Peyer's patch (tissue), 4 donors: ENCODE data around the gene SIGLEC12. TPM values are rescaled to one million over a fixed set of nuclear protein-coding genes. Genes with fewer than 3 reads are reported as not detected.

Source experiments
- DNase-seq, 3 donors: peaks; one replicate each; pipeline ENCODE4 v3.0.0-alpha.2; 2017 to 2019
- H3K27ac ChIP-seq, 4 donors: fragments of 200-600 bp; sonication (generic); one replicate each; pipeline ENCODE4 v1.5.1; 2016 to 2019
- H3K27me3 ChIP-seq, 2 donors: fragments of 200-600 bp; sonication (generic); one replicate each; pipeline ENCODE4 v1.5.1; 2019
- H3K36me3 ChIP-seq, 3 donors: fragments of 200-600 bp; sonication (generic); one replicate each; pipeline ENCODE4 v1.5.1; 2016 to 2019
- H3K4me1 ChIP-seq, 4 donors: fragments of 200-600 bp; sonication (generic); one replicate each; pipeline ENCODE4 v1.5.1; 2016 to 2019
- H3K4me3 ChIP-seq, 4 donors: fragments of 200-600 bp; sonication (generic); 1 replicate in 3 of 4; 2 replicates in 1 of 4; pipeline ENCODE4 v1.5.1; 2016 to 2019; ENCODE audit warnings: mild to moderate bottlenecking in 1 of 4
- H3K9me3 ChIP-seq, 4 donors: fragments of 200-600 bp; sonication (generic); one replicate each; pipeline ENCODE4 v1.5.1; 2016 to 2019; ENCODE audit warnings: mild to moderate bottlenecking in 1 of 4
- POLR2A ChIP-seq, 2 donors: fragments of 450-650 bp; IDR thresholded peaks; one replicate each; pipeline ENCODE4 v1.5.1; 2017; ENCODE audit warnings: antibody characterized with exemption in 2 of 2, mild to moderate bottlenecking in 2 of 2, moderate library complexity in 2 of 2
- total RNA-seq, 4 donors: library from RNA; depleted of rRNA; stranded (reverse); fragments of >200 nt; gene quantifications; one replicate each; pipeline ENCODE4 v1.1.0, GENCODE V29; 2016
- TF ChIP-seq, protein P1 (sequence below), 6 experiments: fragments of 450-650 bp in 4 of 6; fragments of 200-600 bp in 2 of 6; sonication (generic) in 1 of 6; IDR thresholded peaks; one replicate each; pipeline ENCODE4 v1.5.1; 2017 to 2019; ENCODE audit warnings: antibody characterized with exemption in 6 of 6, mild to moderate bottlenecking in 3 of 6, moderate library complexity in 1 of 6

The SIGLEC12 gene
- total RNA-seq, 4 donors from 2014 or later = 2.5 to 3.3 TPM; not detected in 2

DNA sequence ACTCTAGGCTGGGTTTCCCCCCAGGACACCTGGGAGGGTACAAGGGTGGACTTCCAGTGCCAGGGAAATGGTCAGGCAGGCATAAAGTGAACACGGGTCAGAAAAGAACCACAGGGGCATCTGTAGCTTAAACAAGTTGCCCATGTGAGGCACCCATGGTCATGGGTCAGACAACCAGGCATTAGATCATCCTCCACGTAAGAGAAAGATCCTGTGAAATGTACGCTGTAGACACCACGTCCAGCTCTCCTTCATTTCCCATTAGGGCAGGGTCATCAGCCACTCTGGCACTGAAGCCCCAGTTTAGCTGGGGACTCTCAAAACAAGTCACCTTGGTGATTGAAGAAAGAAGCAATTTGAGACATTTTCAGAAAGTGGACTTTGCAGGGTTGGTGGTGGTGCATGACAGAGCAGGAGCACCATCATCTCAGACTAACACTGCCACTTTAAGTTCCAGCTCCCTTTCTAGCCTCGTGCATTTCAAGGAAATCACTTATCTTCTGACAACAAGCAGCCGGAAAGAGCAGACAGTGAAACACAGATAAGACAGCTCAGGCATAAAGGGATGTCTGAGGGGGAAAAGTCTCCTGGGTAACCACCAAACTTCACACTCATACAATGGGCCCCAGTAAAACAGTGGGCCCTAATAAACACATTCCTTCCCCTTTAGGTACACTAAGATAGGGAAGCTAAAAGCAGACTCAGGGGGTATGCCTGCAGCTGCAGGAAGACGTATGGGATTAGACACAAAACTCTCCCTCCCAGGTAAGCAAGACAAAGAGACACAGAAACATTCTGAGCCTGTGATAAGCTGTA is 46.0 kb upstream of the SIGLEC12 start:
- TF ChIP-seq POLR2A (IDR thresholded peaks at IDR 0.05) = no peak
- TF ChIP-seq, protein P1, sequence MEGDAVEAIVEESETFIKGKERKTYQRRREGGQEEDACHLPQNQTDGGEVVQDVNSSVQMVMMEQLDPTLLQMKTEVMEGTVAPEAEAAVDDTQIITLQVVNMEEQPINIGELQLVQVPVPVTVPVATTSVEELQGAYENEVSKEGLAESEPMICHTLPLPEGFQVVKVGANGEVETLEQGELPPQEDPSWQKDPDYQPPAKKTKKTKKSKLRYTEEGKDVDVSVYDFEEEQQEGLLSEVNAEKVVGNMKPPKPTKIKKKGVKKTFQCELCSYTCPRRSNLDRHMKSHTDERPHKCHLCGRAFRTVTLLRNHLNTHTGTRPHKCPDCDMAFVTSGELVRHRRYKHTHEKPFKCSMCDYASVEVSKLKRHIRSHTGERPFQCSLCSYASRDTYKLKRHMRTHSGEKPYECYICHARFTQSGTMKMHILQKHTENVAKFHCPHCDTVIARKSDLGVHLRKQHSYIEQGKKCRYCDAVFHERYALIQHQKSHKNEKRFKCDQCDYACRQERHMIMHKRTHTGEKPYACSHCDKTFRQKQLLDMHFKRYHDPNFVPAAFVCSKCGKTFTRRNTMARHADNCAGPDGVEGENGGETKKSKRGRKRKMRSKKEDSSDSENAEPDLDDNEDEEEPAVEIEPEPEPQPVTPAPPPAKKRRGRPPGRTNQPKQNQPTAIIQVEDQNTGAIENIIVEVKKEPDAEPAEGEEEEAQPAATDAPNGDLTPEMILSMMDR (IDR thresholded peaks at IDR 0.05) = no peak
- Histone ChIP-seq H3K9me3 (no peaks in the 10 kb centered on the region), H3K36me3 (no peaks in the 10 kb centered on the region), H3K27me3 (no peaks in the 10 kb centered on the region), H3K4me3 (no peak overlapping the region), H3K4me1 (peaks cover 0 to 14% (median 0%) of the 10 kb centered on the region in 4 donors), H3K27ac (peak overlapping the region in 1 of 4 donors; percentile 81)
- peak in 1 of 3 donors; percentile 7 for DNase-seq

DNA sequence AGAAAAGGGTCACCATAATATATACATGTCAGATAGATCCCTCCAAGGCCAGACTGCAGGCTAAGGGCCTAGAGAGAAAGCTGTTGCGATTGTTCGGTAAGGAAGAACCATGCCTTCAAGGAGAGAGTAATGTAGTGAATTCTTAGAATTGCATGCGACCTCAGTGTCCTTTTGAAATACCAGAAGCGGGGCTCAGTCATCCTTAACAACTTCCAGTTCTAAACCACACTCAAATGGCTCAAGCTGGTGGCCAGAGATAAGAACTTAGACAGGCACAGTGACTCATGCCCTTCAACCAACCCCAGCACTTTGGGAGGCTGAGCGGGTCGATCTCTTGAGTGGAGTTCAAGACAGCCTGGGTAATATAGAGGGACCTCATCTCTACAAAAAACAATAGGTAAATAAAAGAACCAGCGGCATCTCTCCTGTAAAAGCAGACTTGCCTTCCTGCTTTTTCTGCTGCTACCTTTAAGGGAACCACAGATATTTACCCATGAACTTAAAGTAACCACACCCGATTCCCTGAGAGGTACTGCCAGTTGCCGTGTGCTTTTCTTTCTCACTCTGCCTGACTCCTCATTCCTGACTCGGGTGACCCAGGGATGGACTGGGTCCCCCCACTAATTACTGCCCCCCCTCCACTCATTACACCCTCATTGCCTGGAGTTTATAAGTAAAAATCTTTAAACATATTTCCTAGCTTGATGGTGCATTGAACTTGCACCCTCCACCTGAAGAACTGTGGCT is 45.2 kb upstream of the SIGLEC12 start:
- peak overlapping the region in 1 of 4 donors; percentile 81 for H3K27ac ChIP-seq
- H3K4me1 ChIP-seq = peaks cover 0 to 14% (median 0%) of the 10 kb centered on the region in 4 donors
- TF ChIP-seq, protein P1 (IDR thresholded peaks at IDR 0.05) = no peak
- no peak for TF ChIP-seq POLR2A (IDR thresholded peaks at IDR 0.05)
- no peaks in the 10 kb centered on the region for H3K27me3 ChIP-seq
- H3K36me3 ChIP-seq = no peaks in the 10 kb centered on the region
- H3K4me3 ChIP-seq = no peak overlapping the region
- no peaks in the 10 kb centered on the region for H3K9me3 ChIP-seq
- no peak for DNase-seq

DNA sequence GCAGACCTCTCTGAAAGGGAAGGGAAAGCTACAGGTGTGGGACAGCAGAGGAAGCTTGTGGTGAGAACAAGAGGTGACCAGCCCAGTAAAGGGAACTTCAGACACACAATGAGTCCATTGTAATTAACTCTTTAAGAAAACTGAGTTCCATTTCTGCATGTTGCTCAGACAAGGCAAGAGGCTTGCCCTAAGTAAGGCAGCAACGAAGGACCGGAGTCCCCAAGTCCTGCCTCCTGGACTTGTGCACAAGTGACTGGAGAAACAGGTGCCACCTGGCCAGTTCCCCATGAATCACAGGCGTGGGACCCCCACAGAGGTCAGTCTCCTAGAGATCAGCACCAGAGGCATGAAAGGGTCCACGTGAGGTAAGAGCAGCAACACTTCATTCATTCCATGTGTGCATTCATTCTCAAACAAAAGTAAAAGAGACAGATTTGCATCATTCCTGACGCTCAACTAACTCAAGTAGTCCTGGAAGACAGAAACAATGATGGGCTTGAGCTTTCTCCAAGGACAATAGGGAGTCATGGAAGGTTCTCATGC is 44.6 kb upstream of the SIGLEC12 start:
- no peak overlapping the region for H3K4me3 ChIP-seq
- H3K27ac ChIP-seq = peak overlapping the region in 1 of 4 donors; percentile 46
- DNase-seq = no peak
- TF ChIP-seq, protein P1 (IDR thresholded peaks at IDR 0.05) = no peak
- no peak for TF ChIP-seq POLR2A (IDR thresholded peaks at IDR 0.05)
- no peaks in the 10 kb centered on the region for H3K36me3 ChIP-seq
- H3K9me3 ChIP-seq = no peaks in the 10 kb centered on the region
- peaks cover 0 to 14% (median 0%) of the 10 kb centered on the region in 4 donors for H3K4me1 ChIP-seq
- no peaks in the 10 kb centered on the region for H3K27me3 ChIP-seq

DNA sequence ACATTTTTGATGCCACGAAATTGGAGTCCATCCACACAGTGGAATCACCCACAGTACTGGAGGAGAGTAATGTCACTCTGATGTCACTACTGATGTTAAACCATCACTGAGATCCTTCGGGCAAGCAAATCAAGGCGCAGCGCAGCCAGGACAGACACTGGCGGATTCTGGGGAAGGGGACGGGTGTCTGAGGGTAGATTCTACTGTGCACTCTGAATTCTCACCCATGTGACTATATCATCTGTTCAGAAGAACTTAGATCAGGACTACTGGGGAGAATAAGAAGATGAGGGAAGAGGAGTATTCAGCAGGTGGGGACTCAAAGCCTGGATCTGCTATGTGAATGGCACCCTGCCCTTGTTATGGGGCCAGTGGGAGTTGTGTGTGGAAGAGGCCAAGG is 42.4 kb upstream of the SIGLEC12 start:
- Histone ChIP-seq H3K4me1 (peaks cover 0 to 14% (median 0%) of the 10 kb centered on the region in 4 donors), H3K36me3 (no peaks in the 10 kb centered on the region), H3K4me3 (no peak overlapping the region), H3K9me3 (no peaks in the 10 kb centered on the region), H3K27me3 (no peaks in the 10 kb centered on the region), H3K27ac (no peak overlapping the region)
- no peak for DNase-seq
- no peak for TF ChIP-seq POLR2A (IDR thresholded peaks at IDR 0.05)
- TF ChIP-seq, protein P1 (IDR thresholded peaks at IDR 0.05) = no peak

DNA sequence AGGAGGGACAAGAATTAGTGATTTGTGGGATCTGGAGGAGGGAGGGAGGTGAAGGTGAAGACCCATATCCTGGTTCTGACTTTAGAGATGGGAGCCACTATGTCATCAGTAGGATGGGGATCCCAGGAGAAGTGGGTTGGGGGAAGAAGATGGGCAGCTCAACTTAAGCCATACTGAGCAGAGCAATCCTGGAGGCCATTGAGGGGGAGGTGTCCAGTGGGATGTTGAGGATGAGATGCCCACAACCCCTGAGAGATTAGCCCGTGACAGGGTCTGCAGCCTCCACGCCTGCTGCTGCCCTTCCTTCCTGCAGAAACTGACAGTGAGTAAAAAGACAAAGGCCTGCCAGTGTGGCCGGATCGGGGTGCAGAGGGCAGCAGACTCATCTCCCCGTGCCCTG is 41.1 kb upstream of the SIGLEC12 start:
- Histone ChIP-seq H3K9me3 (no peaks in the 10 kb centered on the region), H3K27me3 (no peaks in the 10 kb centered on the region), H3K36me3 (no peaks in the 10 kb centered on the region), H3K4me1 (peaks cover 0 to 9% (median 0%) of the 10 kb centered on the region in 4 donors), H3K4me3 (no peak overlapping the region), H3K27ac (no peak overlapping the region)
- no peak for TF ChIP-seq POLR2A (IDR thresholded peaks at IDR 0.05)
- TF ChIP-seq, protein P1 (IDR thresholded peaks at IDR 0.05) = no peak
- DNase-seq = no peak
